Mesothelial cell of epicardium (in vitro differentiated cells): ENCODE measurements around the gene TRIM17. TPM values are rescaled to one million over a fixed set of nuclear protein-coding genes. Genes with fewer than 3 reads are reported as not detected.

Experiments used
- DNase-seq, 2 experiments: peaks; one replicate each; pipeline ENCODE4 v3.0.0; 2021; ENCODE audit warnings: low spot score in 2 of 2; ENCODE audit not compliant: unreplicated experiment in 2 of 2
- H3K27ac Mint-ChIP-seq: 2 replicates; pipeline ENCODE4 v1.8.0; 2021; ENCODE audit warnings: mixed read lengths
- H3K27me3 Mint-ChIP-seq: 2 replicates; pipeline ENCODE4 v1.8.0; 2021; ENCODE audit warnings: low read depth, mixed read lengths
- H3K36me3 Mint-ChIP-seq: 2 replicates; pipeline ENCODE4 v1.8.0; 2021; ENCODE audit warnings: mixed read lengths
- H3K4me1 Mint-ChIP-seq: 2 replicates; pipeline ENCODE4 v1.8.0; 2021; ENCODE audit warnings: mixed read lengths
- H3K4me3 Mint-ChIP-seq: 2 replicates; pipeline ENCODE4 v1.8.0; 2021; ENCODE audit warnings: mild to moderate bottlenecking, moderate library complexity, mixed read lengths
- H3K9me3 Mint-ChIP-seq: 2 replicates; pipeline ENCODE4 v1.8.0; 2021; ENCODE audit warnings: mixed read lengths
- CTCF ChIP-seq: fragments of 200-600 bp; sonication (generic); IDR thresholded peaks from one replicate; pipeline ENCODE4 v1.5.0; 2021; ENCODE audit warnings: antibody characterized with exemption; ENCODE audit not compliant: unreplicated experiment
- total RNA-seq: library from RNA; stranded (reverse); gene quantifications from 3 replicates; pipeline ENCODE4 v1.2.1, GENCODE V29; 2021

TRIM17 gene
- total RNA-seq, 1 donor from 2014 or later = 30.6 TPM

- DNase-seq = no peak
- H3K27me3 Mint-ChIP-seq = no peaks in the 10 kb centered on the region
Measured at GRCh38 chr1:228396770-228397662, 19.6 kb downstream of the TRIM17 start.

DNA sequence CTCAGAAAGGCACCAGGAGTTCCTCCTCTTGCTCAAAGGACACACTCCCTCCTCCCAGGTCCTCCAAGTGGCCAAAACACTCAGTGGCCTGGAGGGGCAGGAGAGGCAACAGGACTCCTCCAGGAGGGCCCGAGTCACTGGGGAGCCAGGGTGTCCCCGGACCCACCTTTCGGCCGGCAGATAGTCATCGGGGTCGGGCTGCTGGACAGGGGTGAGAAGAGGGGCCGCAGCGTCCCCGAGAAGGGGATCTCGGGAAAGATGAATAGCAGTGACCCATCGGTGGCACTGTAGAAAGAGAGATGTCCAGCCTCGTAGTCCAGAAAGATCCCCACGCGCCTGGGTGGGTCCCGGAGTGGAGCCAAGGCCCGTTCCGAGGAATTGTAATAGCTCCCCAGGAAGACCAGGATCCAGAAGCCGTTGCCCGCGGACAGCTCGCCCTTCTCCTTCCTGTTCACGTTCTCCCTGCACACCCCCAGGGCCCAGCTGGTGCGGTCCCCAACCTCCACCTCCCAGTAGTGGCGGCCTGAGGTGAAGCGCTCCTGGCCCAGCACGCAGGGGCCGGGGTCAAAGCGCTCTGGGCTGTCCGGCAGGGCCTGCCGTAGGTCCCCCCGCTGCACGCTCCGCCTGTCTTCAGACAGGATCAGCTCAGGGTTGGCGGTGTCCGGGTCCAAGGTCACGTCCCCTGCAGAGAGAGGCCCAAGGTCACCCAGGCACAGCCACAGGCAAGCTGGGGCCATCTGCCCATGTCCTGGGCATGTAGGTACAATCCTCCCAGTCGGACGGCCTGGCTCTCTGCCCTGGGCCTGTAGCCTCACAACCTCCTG is 21.9 kb downstream of the TRIM17 start:
- H3K4me3 Mint-ChIP-seq = no peak overlapping the region
- no peak for DNase-seq
- H3K4me1 Mint-ChIP-seq = peaks cover 5% of the 10 kb centered on the region
- H3K36me3 Mint-ChIP-seq = peaks cover 11% of the 10 kb centered on the region
- H3K27me3 Mint-ChIP-seq = no peaks in the 10 kb centered on the region
- H3K27ac Mint-ChIP-seq = no peak overlapping the region
- H3K9me3 Mint-ChIP-seq = no peaks in the 10 kb centered on the region
- TF ChIP-seq CTCF = no peak

More at GRCh38 chr1:228396770-228397662, 19.6 kb downstream of the TRIM17 start:
- Mint-ChIP-seq H3K4me3 (no peak overlapping the region), H3K9me3 (no peaks in the 10 kb centered on the region), H3K4me1 (peaks cover 5% of the 10 kb centered on the region), H3K36me3 (peaks cover 13% of the 10 kb centered on the region), H3K27ac (no peak overlapping the region)
- no peak for TF ChIP-seq CTCF

- H3K4me1 Mint-ChIP-seq = peaks cover 5% of the 10 kb centered on the region
- no peaks in the 10 kb centered on the region for H3K27me3 Mint-ChIP-seq
- H3K27ac Mint-ChIP-seq = peak overlapping the region; percentile 57
- H3K36me3 Mint-ChIP-seq = peaks cover 11% of the 10 kb centered on the region
- no peaks in the 10 kb centered on the region for H3K9me3 Mint-ChIP-seq
- TF ChIP-seq CTCF = no peak
- no peak for DNase-seq
- H3K4me3 Mint-ChIP-seq = no peak overlapping the region
Measured at GRCh38 chr1:228393811-228394570, 22.7 kb downstream of the TRIM17 start.

DNA sequence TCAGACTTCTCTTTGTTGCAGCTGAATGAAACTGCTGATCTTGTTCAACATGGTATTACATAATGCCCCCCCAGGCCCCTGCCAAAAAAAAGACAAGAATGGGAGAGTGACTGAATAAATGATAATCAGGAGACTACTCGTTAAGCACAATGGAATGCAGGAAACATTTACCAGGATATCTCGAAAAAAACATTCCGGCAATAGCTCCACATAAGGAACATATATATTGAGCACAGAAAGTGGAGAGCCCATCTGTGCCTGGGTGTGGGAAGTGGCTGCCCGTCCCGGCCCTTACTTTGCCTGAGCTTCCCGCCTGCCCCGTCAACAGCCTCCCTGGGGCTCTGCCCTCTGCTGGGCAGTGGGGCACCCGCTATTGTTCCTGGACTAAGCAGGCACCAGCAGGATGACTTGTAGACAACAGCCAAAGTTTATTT is 23.4 kb downstream of the TRIM17 start:
- Mint-ChIP-seq H3K4me1 (peaks cover 5% of the 10 kb centered on the region), H3K36me3 (peaks cover 11% of the 10 kb centered on the region)

More for the DNA sequence above, 23.4 kb downstream of the TRIM17 start:
- TF ChIP-seq CTCF = no peak
- H3K27ac Mint-ChIP-seq = peak overlapping the region; percentile 57
- DNase-seq = no peak
- H3K4me3 Mint-ChIP-seq = no peak overlapping the region
- no peaks in the 10 kb centered on the region for H3K27me3 Mint-ChIP-seq
- H3K9me3 Mint-ChIP-seq = no peaks in the 10 kb centered on the region
